ENCODE measurements around the gene MYADML2. TPM values are rescaled to one million over a fixed set of nuclear protein-coding genes. Genes with fewer than 3 reads are reported as not detected.

Gene MYADML2
- total RNA-seq, 2 experiments from 2014 or later = not detected

DNA sequence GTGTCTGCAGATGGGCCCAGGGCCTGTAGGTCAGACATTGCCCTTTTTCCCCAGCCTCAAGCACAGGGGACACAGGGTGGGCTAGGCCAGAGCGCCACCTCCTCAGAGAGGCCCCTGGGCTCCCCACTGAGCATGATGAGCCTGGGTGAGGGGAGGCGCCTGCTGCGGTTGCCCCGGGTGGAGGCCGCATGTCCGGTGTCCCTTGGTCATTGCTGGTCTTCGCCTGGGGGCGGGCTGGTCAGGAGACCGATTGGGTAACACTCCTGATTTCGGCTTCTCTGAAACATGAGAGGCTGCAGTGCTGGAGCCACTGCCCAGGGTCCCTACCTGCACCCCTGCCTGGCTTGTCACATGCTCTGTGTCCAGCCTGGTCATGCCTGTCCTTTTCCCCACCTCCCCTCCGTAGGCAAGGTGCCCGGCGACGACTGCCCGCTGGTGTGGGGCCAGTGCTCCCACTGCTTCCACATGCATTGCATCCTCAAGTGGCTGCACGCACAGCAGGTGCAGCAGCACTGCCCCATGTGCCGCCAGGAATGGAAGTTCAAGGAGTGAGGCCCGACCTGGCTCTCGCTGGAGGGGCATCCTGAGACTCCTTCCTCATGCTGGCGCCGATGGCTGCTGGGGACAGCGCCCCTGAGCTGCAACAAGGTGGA lies 47.4 kb downstream of the MYADML2 start:
- POLR2A ChIA-PET = no interaction called here
- CTCF ChIA-PET = no interaction called here

GRCh38 chr17:81898885-81899284 lies 48.1 kb downstream of the MYADML2 start:
- POLR2A ChIA-PET = no interaction called here

GRCh38 chr17:81898029-81898866 lies 48.8 kb downstream of the MYADML2 start:
- POLR2A ChIA-PET = no interaction called here
- CTCF ChIA-PET = no interaction called here

More at GRCh38 chr17:81898885-81899284, 48.1 kb downstream of the MYADML2 start:
- CTCF ChIA-PET = no interaction called here

DNA sequence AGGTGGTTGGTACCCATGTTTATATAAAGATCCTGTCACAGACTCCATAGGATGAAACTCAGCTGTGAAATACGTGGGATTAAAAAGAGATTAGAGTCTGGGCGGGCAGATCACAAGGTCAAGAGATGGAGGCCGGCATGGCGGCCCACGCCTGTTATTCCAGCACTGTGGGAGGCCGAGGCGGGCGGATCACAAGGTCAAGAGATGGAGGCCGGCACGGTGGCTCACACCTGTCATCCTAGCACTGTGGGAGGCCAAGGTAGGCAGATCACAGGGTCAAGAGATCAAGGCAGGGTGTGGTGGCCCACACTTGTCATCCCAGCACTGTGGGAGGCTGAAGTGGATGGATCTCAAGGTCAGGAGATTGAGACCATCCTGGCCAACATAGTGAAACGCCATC lies 51.6 kb downstream of the MYADML2 start:
- CTCF ChIA-PET = no interaction called here
- POLR2A ChIA-PET = no interaction called here

- ChIA-PET CTCF (interaction anchor here (1.0 to 1.2 kb wide), 2 partner anchors 37 to 242 kb away, joined by 4 to 7 read pairs; no protein-coding TSS in a partner anchor), POLR2A (interaction anchor here (0.6 to 3.0 kb wide), 5 partner anchors 12 to 409 kb away, joined by 3 to 16 read pairs (median 4); partner anchors contain the start of gene P4HB)
Observed at GRCh38 chr17:81891303-81891552, 55.8 kb downstream of the MYADML2 start.

- ChIA-PET CTCF (interaction anchor here (1.0 kb wide), 1 partner anchor 18 kb away, joined by 4 read pairs; no protein-coding TSS in a partner anchor), POLR2A (interaction anchor here (0.6 to 3.0 kb wide), 3 partner anchors 16 to 409 kb away, joined by 3 to 16 read pairs (median 4); no protein-coding TSS in a partner anchor)
Observed at GRCh38 chr17:81890447-81891302, 56.4 kb downstream of the MYADML2 start.

Other genes with a start within 250 kb of the MYADML2 start
- gene MRPL12, start 243.9 kb downstream of the MYADML2 start, total RNA-seq = 100 to 1,000 TPM; 230 to 235 TPM
- 10 to 100 TPM; 39.6 to 39.8 TPM for gene SLC25A10, start 234.9 kb downstream of the MYADML2 start, total RNA-seq
- not detected for gene GCGR, start 143.1 kb downstream of the MYADML2 start, total RNA-seq
- 10 to 100 TPM; 44.5 to 46.3 TPM for gene MCRIP1, start 113.9 kb downstream of the MYADML2 start, total RNA-seq
- gene PPP1R27, start 112.2 kb downstream of the MYADML2 start, total RNA-seq = not detected
- gene P4HB, start 86.7 kb downstream of the MYADML2 start, total RNA-seq = 100 to 1,000 TPM; 493 to 503 TPM
- gene ARHGDIA, start 75.9 kb downstream of the MYADML2 start, total RNA-seq = 100 to 1,000 TPM; 669 to 688 TPM
- 100 to 1,000 TPM; 305 to 310 TPM for gene ALYREF, start 55.6 kb downstream of the MYADML2 start, total RNA-seq
- gene ANAPC11, start 55.5 kb downstream of the MYADML2 start, total RNA-seq = 100 to 1,000 TPM; 147 TPM
- gene NPB, start 45.0 kb downstream of the MYADML2 start, total RNA-seq = under 1 TPM in 1 of 2 experiments, not detected in 1; 0.17 TPM
- 10 to 100 TPM; 30.4 to 30.9 TPM for gene PCYT2, start 35.8 kb downstream of the MYADML2 start, total RNA-seq
- gene SIRT7, start 29.1 kb downstream of the MYADML2 start, total RNA-seq = 10 to 100 TPM; 37.1 to 39.7 TPM
- 10 to 100 TPM; 28.2 to 29.7 TPM for gene MAFG, start 19.5 kb downstream of the MYADML2 start, total RNA-seq
- gene PYCR1, start 9.9 kb downstream of the MYADML2 start, total RNA-seq = 100 to 1,000 TPM; 160 to 165 TPM
- gene NOTUM, start 14.0 kb upstream of the MYADML2 start, total RNA-seq = under 1 TPM; 0.38 to 0.40 TPM
- 10 to 100 TPM; 27.9 to 28.8 TPM for gene ASPSCR1, start 30.4 kb upstream of the MYADML2 start, total RNA-seq
- gene CENPX, start 75.6 kb upstream of the MYADML2 start, total RNA-seq = 100 to 1,000 TPM; 154 to 158 TPM
- 10 to 100 TPM; 30.2 to 31.3 TPM for gene LRRC45, start 76.1 kb upstream of the MYADML2 start, total RNA-seq
- 1 to 10 TPM; 5.1 TPM for gene RAC3, start 84.4 kb upstream of the MYADML2 start, total RNA-seq
- 100 to 1,000 TPM; 119 to 129 TPM for gene DCXR, start 90.5 kb upstream of the MYADML2 start, total RNA-seq
- gene RFNG, start 104.6 kb upstream of the MYADML2 start, total RNA-seq = 10 to 100 TPM; 16.7 to 18.3 TPM
- gene GPS1, start 104.7 kb upstream of the MYADML2 start, total RNA-seq = 100 to 1,000 TPM; 118 TPM
- 100 to 1,000 TPM; 187 to 195 TPM for gene DUS1L, start 118.6 kb upstream of the MYADML2 start, total RNA-seq
- gene FASN, start 151.0 kb upstream of the MYADML2 start, total RNA-seq = 100 to 1,000 TPM; 302 to 305 TPM

All from activated CD8-positive, alpha-beta memory T cell treated with anti-CD3 and anti-CD28 coated beads for 36 hours (primary cell).